H9 (cell line): ENCODE data around the gene SUPT3H. TPM values are rescaled to one million over a fixed set of nuclear protein-coding genes. Genes with fewer than 3 reads are reported as not detected.
"Not testable (repeated sequence)": the region's sequence is repeated elsewhere in the genome, so short reads cannot be mapped to it uniquely, and the experiment has no call there.

ENCODE experiments used
- DNase-seq: peaks from one replicate; pipeline ENCODE4 v3.0.0-alpha.2; 2017
- H2AFZ ChIP-seq: one replicate; pipeline ENCODE4 v1.6.1; 2013; ENCODE audit warnings: mild to moderate bottlenecking, low read length, control low read depth, moderate library complexity
- H2AK5ac ChIP-seq: 2 replicates; pipeline ENCODE4 v1.6.1; 2013; ENCODE audit warnings: low read length, control low read depth, mixed read lengths; ENCODE audit not compliant: insufficient read length
- H2BK120ac ChIP-seq: one replicate; pipeline ENCODE4 v1.6.1; 2013; ENCODE audit warnings: low read depth, mild to moderate bottlenecking, low read length, control low read depth, inconsistent platforms; ENCODE audit not compliant: poor library complexity, severe bottlenecking
- H2BK12ac ChIP-seq: 2 replicates; pipeline ENCODE4 v1.6.1; 2013; ENCODE audit warnings: low read length, control low read depth, mixed read lengths, low read depth; ENCODE audit not compliant: insufficient read length
- H2BK15ac ChIP-seq: 2 replicates; pipeline ENCODE4 v1.6.1; 2013; ENCODE audit warnings: low read depth, low read length, control low read depth
- H2BK20ac ChIP-seq: one replicate; pipeline ENCODE4 v1.6.1; 2013; ENCODE audit warnings: low read depth, mild to moderate bottlenecking, low read length, control low read depth, inconsistent platforms; ENCODE audit not compliant: poor library complexity, severe bottlenecking
- H2BK5ac ChIP-seq: 2 replicates; pipeline ENCODE4 v1.6.1; 2013; ENCODE audit warnings: low read length, control low read depth, mixed read lengths; ENCODE audit not compliant: insufficient read length
- H3K14ac ChIP-seq: 2 replicates; pipeline ENCODE4 v1.6.1; 2013; ENCODE audit warnings: low read length, control low read depth; ENCODE audit not compliant: insufficient read depth
- H3K18ac ChIP-seq: 2 replicates; pipeline ENCODE4 v1.6.1; 2013; ENCODE audit warnings: low read depth, mild to moderate bottlenecking, mixed read lengths, low read length, control low read depth; ENCODE audit not compliant: insufficient read length
- H3K23ac ChIP-seq: 2 replicates; pipeline ENCODE4 v1.6.1; 2013; ENCODE audit warnings: low read length, control low read depth, mixed read lengths, low read depth; ENCODE audit not compliant: insufficient read length
- H3K23me2 ChIP-seq: 2 replicates; pipeline ENCODE4 v1.6.1; 2013; ENCODE audit warnings: low read depth, mild to moderate bottlenecking, mixed read lengths, low read length, control low read depth; ENCODE audit not compliant: insufficient read length, poor library complexity, severe bottlenecking
- H3K27ac ChIP-seq: 2 replicates; pipeline ENCODE4 v1.5.1; 2013; ENCODE audit warnings: low read length, control low read depth, mixed read lengths, low read depth; ENCODE audit not compliant: insufficient read length
- H3K27me3 ChIP-seq: 2 replicates; pipeline ENCODE4 v1.6.1; 2013; ENCODE audit warnings: low read length, control low read depth, inconsistent platforms; ENCODE audit not compliant: insufficient read depth
- H3K4ac ChIP-seq: 2 replicates; pipeline ENCODE4 v1.6.1; 2013; ENCODE audit warnings: low read depth, mild to moderate bottlenecking, control low read depth, inconsistent platforms, low read length, moderate library complexity
- H3K4me1 ChIP-seq: 2 replicates; pipeline ENCODE4 v1.6.1; 2013; ENCODE audit warnings: low read length, control low read depth, inconsistent platforms; ENCODE audit not compliant: insufficient read depth
- H3K4me2 ChIP-seq: 2 replicates; pipeline ENCODE4 v1.6.1; 2013; ENCODE audit warnings: low read length, control low read depth, mixed read lengths; ENCODE audit not compliant: insufficient read length, insufficient read depth
- H3K56ac ChIP-seq: 2 replicates; pipeline ENCODE4 v1.6.1; 2013; ENCODE audit warnings: low read depth, mild to moderate bottlenecking, mixed read lengths, low read length, control low read depth; ENCODE audit not compliant: insufficient read length
- H3K79me1 ChIP-seq: 2 replicates; pipeline ENCODE4 v1.6.1; 2013; ENCODE audit warnings: low read depth, mild to moderate bottlenecking, moderate library complexity, low read length, control low read depth, inconsistent platforms; ENCODE audit not compliant: insufficient read depth, poor library complexity, severe bottlenecking
- H3K79me2 ChIP-seq: 2 replicates; pipeline ENCODE4 v1.6.1; 2013; ENCODE audit warnings: low read length, control low read depth, inconsistent platforms; ENCODE audit not compliant: insufficient read depth
- H3K9ac ChIP-seq: 2 replicates; pipeline ENCODE4 v1.6.1; 2013; ENCODE audit warnings: low read length, control low read depth, mixed read lengths; ENCODE audit not compliant: insufficient read length; ENCODE audit errors: extremely low read depth
- H3K9me3 ChIP-seq: one replicate; pipeline ENCODE4 v1.6.1; 2013; ENCODE audit warnings: low read depth, low read length, inconsistent platforms; ENCODE audit not compliant: control insufficient read depth
- H3T11ph ChIP-seq: one replicate; pipeline ENCODE4 v1.6.1; 2013; ENCODE audit warnings: mild to moderate bottlenecking, low read length, control low read depth, inconsistent platforms
- H4K20me1 ChIP-seq: one replicate; pipeline ENCODE4 v1.6.1; 2013; ENCODE audit not compliant: control insufficient read depth, insufficient read length, insufficient read depth
- H4K5ac ChIP-seq: 2 replicates; pipeline ENCODE4 v1.6.1; 2013; ENCODE audit warnings: low read depth, mild to moderate bottlenecking, mixed read lengths, low read length, control low read depth; ENCODE audit not compliant: insufficient read length
- H4K8ac ChIP-seq: replicated peaks from 2 replicates; pipeline ENCODE4 v1.6.1; 2013; ENCODE audit warnings: low read length, control low read depth, mixed read lengths, low read depth; ENCODE audit not compliant: insufficient read length
- H4K91ac ChIP-seq: 2 replicates; pipeline ENCODE4 v1.6.1; 2013; ENCODE audit warnings: low read depth, mild to moderate bottlenecking, moderate library complexity, mixed read lengths, low read length, control low read depth; ENCODE audit not compliant: insufficient read length
- H3K27ac Mint-ChIP-seq, 3 experiments: 2 replicates in 2 of 3; 3 replicates in 1 of 3; pipeline ENCODE4 v1.8.0; 2020 to 2021; ENCODE audit warnings: mixed read lengths in 3 of 3, mild to moderate bottlenecking in 1 of 3, moderate library complexity in 1 of 3
- H3K27me3 Mint-ChIP-seq: 2 replicates; pipeline ENCODE4 v1.8.0; 2021; ENCODE audit warnings: low read depth, mild to moderate bottlenecking, moderate library complexity, mixed read lengths
- H3K36me3 Mint-ChIP-seq, 3 experiments: 2 replicates in 2 of 3; 3 replicates in 1 of 3; pipeline ENCODE4 v1.8.0; 2020 to 2021; ENCODE audit warnings: low read depth in 3 of 3, mixed read lengths in 3 of 3; ENCODE audit not compliant: insufficient read depth in 1 of 3
- H3K4me1 Mint-ChIP-seq, 2 experiments: 2 replicates each; pipeline ENCODE4 v1.8.0; 2020; ENCODE audit warnings: mixed read lengths in 2 of 2
- H3K4me3 Mint-ChIP-seq, 2 experiments: 2 replicates in 1 of 2; 3 replicates in 1 of 2; pipeline ENCODE4 v1.8.0; 2020 to 2021; ENCODE audit warnings: mild to moderate bottlenecking in 2 of 2, mixed read lengths in 2 of 2, moderate library complexity in 1 of 2
- H3K9me3 Mint-ChIP-seq, 2 experiments: 2 replicates in 1 of 2; 3 replicates in 1 of 2; pipeline ENCODE4 v1.8.0; 2020; ENCODE audit warnings: mild to moderate bottlenecking in 2 of 2, mixed read lengths in 2 of 2, moderate library complexity in 1 of 2
- CTCF ChIP-seq: fragments of 200-600 bp; sonication (generic); conservative IDR thresholded peaks from 3 replicates; pipeline ENCODE4 v1.8.0; 2021; ENCODE audit warnings: antibody characterized with exemption, mild to moderate bottlenecking
- WGBS: extraction: QIAGEN DNeasy Blood & Tissue Kit; methylation state at CpG from one replicate; pipeline ENCODE4 v1.1.7; 2013; ENCODE audit warnings: missing lambda C conversion rate, low lambda C conversion rate, mixed read lengths; ENCODE audit not compliant: insufficient read length; ENCODE audit errors: extremely low coverage; 5-methylcytosine and 5-hydroxymethylcytosine counted together
- total RNA-seq: library from RNA; stranded (reverse); gene quantifications from 2 replicates; pipeline ENCODE4 v1.2.1, GENCODE V29; 2021

The SUPT3H gene
- total RNA-seq, 1 experiment from 2014 or later = 22.5 TPM

- no peak overlapping the region for H2AK5ac ChIP-seq
- H2BK20ac ChIP-seq = no peak overlapping the region
- DNase-seq = no peak
- no peaks in the 10 kb centered on the region for H3K27me3 Mint-ChIP-seq
- H3T11ph ChIP-seq = no peak overlapping the region
- no peak overlapping the region for H3K27ac ChIP-seq
- H4K8ac ChIP-seq = no peak overlapping the region
- no peak overlapping the region for H2BK5ac ChIP-seq
- H2AFZ ChIP-seq = no peak overlapping the region
- no peaks in the 10 kb centered on the region for H3K36me3 Mint-ChIP-seq
- H2BK12ac ChIP-seq = no peak overlapping the region
- H4K91ac ChIP-seq = no peak overlapping the region
- H3K9ac ChIP-seq = no peak overlapping the region
- no peaks in the 10 kb centered on the region for H3K23me2 ChIP-seq
- no peaks in the 10 kb centered on the region for H4K20me1 ChIP-seq
- no peak overlapping the region for H3K4ac ChIP-seq
- no peaks in the 10 kb centered on the region for H3K79me2 ChIP-seq
- H3K14ac ChIP-seq = no peak overlapping the region
- no peak overlapping the region for H3K4me2 ChIP-seq
- H3K56ac ChIP-seq = no peak overlapping the region
- H3K9me3 Mint-ChIP-seq = peaks cover 3% of the 10 kb centered on the region in 2 experiments; a peak in 2 of 5 replicates
- no peak overlapping the region for H3K18ac ChIP-seq
- no peak for TF ChIP-seq CTCF
- no peak overlapping the region for H2BK15ac ChIP-seq
- no peak overlapping the region for H4K5ac ChIP-seq
- no peaks in the 10 kb centered on the region for H3K27me3 ChIP-seq
- no peak overlapping the region for H3K27ac Mint-ChIP-seq
- no peaks in the 10 kb centered on the region for H3K79me1 ChIP-seq
- H3K23ac ChIP-seq = no peak overlapping the region
- no peaks in the 10 kb centered on the region for H3K9me3 ChIP-seq
- no peak overlapping the region for H3K4me3 Mint-ChIP-seq
- H3K4me1 ChIP-seq = no peaks in the 10 kb centered on the region
- H3K4me1 Mint-ChIP-seq = no peaks in the 10 kb centered on the region
- no peak overlapping the region for H2BK120ac ChIP-seq
Measured at GRCh38 chr6:44892579-44892978, 485.2 kb downstream of the SUPT3H start.

GRCh38 chr6:44879071-44879470 is 498.7 kb downstream of the SUPT3H start:
- H3K4me2 ChIP-seq, H3K27me3 ChIP-seq, H3K18ac ChIP-seq, H2AFZ ChIP-seq, DNase-seq, H2BK12ac ChIP-seq, H3T11ph ChIP-seq, H2AK5ac ChIP-seq, H4K5ac ChIP-seq, H3K9ac ChIP-seq, H2BK15ac ChIP-seq, H3K27ac Mint-ChIP-seq, H2BK5ac ChIP-seq, H3K79me2 ChIP-seq, H3K79me1 ChIP-seq, H3K14ac ChIP-seq, H3K27me3 Mint-ChIP-seq, H3K56ac ChIP-seq, H3K23me2 ChIP-seq, H4K91ac ChIP-seq, H3K4me1 ChIP-seq, H3K4ac ChIP-seq, H3K4me3 Mint-ChIP-seq, H3K9me3 ChIP-seq, H3K23ac ChIP-seq, H4K20me1 ChIP-seq, H2BK120ac ChIP-seq, H2BK20ac ChIP-seq, H4K8ac ChIP-seq, H3K4me1 Mint-ChIP-seq, H3K27ac ChIP-seq: not testable (repeated sequence)
- WGBS = no CpG with 5 or more reads among the region's 3 CpGs
- Mint-ChIP-seq H3K36me3 (peaks cover 24 to 29% (median 29%) of the 10 kb centered on the region in 3 experiments), H3K9me3 (peaks cover 24 to 26% of the 10 kb centered on the region in 2 experiments)
